Gastroesophageal sphincter (tissue), 3 donors: ENCODE measurements around the gene NPPA.

Experiments used
- CTCF ChIP-seq, 4 experiments: fragments of 200-600 bp in 2 of 4; fragments of 450-650 bp in 2 of 4; sonication (generic) in 1 of 4; IDR thresholded peaks; one replicate each; pipeline ENCODE4 v1.5.1; 2017 to 2019; ENCODE audit warnings: antibody characterized with exemption in 4 of 4, mild to moderate bottlenecking in 2 of 4, moderate library complexity in 2 of 4
- EP300 ChIP-seq: sonication (generic); formaldehyde crosslinking; IDR thresholded peaks from one replicate; pipeline ENCODE4 v1.6.1; 2017; ENCODE audit warnings: antibody characterized with exemption, mild to moderate bottlenecking
- POLR2A ChIP-seq, 2 donors: fragments of 450-650 bp; IDR thresholded peaks; one replicate each; pipeline ENCODE4 v1.6.1; 2017; ENCODE audit warnings: antibody characterized with exemption in 2 of 2, mild to moderate bottlenecking in 2 of 2, moderate library complexity in 1 of 2
- POLR2AphosphoS5 ChIP-seq: sonication (generic); formaldehyde crosslinking; IDR thresholded peaks from one replicate; pipeline ENCODE4 v1.6.1; 2017; ENCODE audit warnings: antibody characterized with exemption

GRCh38 chr1:11877074-11877473 lies 29.5 kb upstream of the NPPA start:
- TF ChIP-seq CTCF (IDR thresholded peaks at IDR 0.05) (no peak), POLR2AphosphoS5 (no peak), POLR2A (IDR thresholded peaks at IDR 0.05) (no peak), EP300 (no peak)
